Stomach (tissue), 4 donors: ENCODE measurements around the gene ZNF680.

ENCODE experiments used
- POLR2A ChIP-seq, 4 donors: fragments of 450-650 bp; IDR thresholded peaks; one replicate each; pipeline ENCODE4 v1.6.1; 2016; ENCODE audit warnings: antibody characterized with exemption in 4 of 4, control low read depth in 2 of 4, mild to moderate bottlenecking in 1 of 4, moderate library complexity in 1 of 4
- POLR2AphosphoS5 ChIP-seq, 3 donors: sonication (generic); formaldehyde crosslinking; IDR thresholded peaks; one replicate each; pipeline ENCODE4 v1.6.1; 2016; ENCODE audit warnings: antibody characterized with exemption in 3 of 3
- TF ChIP-seq, protein P1 (sequence below), 7 experiments: fragments of 450-650 bp in 4 of 7; fragments of 200-600 bp in 3 of 7; sonication (generic) in 3 of 7; IDR thresholded peaks; one replicate each; pipeline ENCODE4 v1.5.1; 2016 to 2019; ENCODE audit warnings: antibody characterized with exemption in 7 of 7, control low read depth in 2 of 7, mild to moderate bottlenecking in 1 of 7

DNA sequence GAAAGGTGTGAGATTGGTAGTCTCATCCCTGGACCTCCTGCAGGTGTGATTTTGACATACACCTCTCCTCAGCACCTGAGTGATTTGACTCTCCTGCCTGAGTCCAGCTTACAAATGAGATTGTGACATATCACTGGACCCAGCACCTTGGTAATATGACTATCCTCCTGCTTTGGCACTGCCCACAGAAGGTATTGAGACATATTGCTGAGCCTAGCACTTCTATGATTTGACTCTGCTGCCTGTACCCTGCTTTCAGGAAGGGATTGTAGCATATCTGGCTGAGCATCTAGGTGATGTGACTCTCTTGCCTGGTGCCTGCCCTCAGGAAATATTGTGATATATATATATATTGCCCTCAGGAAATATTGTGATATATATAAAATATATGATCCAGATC, 43.5 kb upstream of the ZNF680 start:
- TF ChIP-seq, protein P1, sequence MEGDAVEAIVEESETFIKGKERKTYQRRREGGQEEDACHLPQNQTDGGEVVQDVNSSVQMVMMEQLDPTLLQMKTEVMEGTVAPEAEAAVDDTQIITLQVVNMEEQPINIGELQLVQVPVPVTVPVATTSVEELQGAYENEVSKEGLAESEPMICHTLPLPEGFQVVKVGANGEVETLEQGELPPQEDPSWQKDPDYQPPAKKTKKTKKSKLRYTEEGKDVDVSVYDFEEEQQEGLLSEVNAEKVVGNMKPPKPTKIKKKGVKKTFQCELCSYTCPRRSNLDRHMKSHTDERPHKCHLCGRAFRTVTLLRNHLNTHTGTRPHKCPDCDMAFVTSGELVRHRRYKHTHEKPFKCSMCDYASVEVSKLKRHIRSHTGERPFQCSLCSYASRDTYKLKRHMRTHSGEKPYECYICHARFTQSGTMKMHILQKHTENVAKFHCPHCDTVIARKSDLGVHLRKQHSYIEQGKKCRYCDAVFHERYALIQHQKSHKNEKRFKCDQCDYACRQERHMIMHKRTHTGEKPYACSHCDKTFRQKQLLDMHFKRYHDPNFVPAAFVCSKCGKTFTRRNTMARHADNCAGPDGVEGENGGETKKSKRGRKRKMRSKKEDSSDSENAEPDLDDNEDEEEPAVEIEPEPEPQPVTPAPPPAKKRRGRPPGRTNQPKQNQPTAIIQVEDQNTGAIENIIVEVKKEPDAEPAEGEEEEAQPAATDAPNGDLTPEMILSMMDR (IDR thresholded peaks at IDR 0.05): no peak
- TF ChIP-seq POLR2A (IDR thresholded peaks at IDR 0.05): no peak
- no peak for TF ChIP-seq POLR2AphosphoS5 (IDR thresholded peaks at IDR 0.05)
